Brain microvascular endothelial cell (primary cell): Measurements from ENCODE around the gene APEX1.

ENCODE experiments used
- DNase-seq: peaks from one replicate; pipeline ENCODE4 v3.0.0-alpha.2; 2020
- H3K27ac ChIP-seq: fragments of 250-450 bp; sonication (Bioruptor Pico); 2 replicates; pipeline ENCODE4 v1.5.1; 2020; ENCODE audit warnings: mild to moderate bottlenecking, moderate library complexity
- H3K27me3 ChIP-seq: fragments of 250-450 bp; sonication (Bioruptor Pico); replicated peaks from 2 replicates; pipeline ENCODE4 v1.5.1; 2020; ENCODE audit warnings: mild to moderate bottlenecking
- H3K36me3 ChIP-seq: fragments of 250-450 bp; sonication (Bioruptor Pico); replicated peaks from 2 replicates; pipeline ENCODE4 v1.5.1; 2020; ENCODE audit warnings: mild to moderate bottlenecking
- H3K4me3 ChIP-seq: 2 replicates; pipeline ENCODE4 v1.5.1; 2011; ENCODE audit warnings: low read depth, mild to moderate bottlenecking, control low read depth, low read length, moderate library complexity
- in situ Hi-C: cut with HindIII; loops from 2 replicates; pipeline ENCODE4 v1.10.0; 2017; ENCODE audit warnings: low sequenced_read_pairs, low pct_ligation_motif_present
- TF ChIP-seq, protein P1 (sequence below): IDR thresholded peaks from 2 replicates; pipeline ENCODE4 v1.5.1; 2011; ENCODE audit warnings: low read depth, mild to moderate bottlenecking, moderate library complexity, low read length, control low read depth, inconsistent platforms; ENCODE audit errors: missing control alignments

The APEX1 gene

DNA sequence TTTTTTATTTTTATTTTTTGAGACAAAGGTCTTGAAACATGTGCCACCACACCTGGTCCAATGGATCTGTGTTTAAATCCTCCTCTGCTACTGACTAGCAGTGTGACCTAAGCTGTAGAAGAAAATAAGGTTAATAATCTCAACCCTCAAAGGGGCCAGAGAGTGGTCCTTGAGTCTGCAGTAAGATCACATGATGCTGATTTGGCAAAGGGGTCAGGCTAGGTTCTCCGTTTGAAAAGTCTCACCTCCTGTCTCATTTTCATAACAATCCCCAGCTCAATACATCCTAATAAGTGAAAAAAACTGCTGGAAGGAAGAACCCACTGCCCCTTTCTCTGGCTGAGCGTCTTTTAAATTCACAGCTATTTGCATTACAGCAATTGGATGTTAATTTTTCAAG is 33.8 kb upstream of the APEX1 start:
- H3K4me3 ChIP-seq: no peak overlapping the region
- H3K27me3 ChIP-seq: no peaks in the 10 kb centered on the region
- no peak for DNase-seq
- no peaks in the 10 kb centered on the region for H3K36me3 ChIP-seq
- in situ Hi-C loops: no loop called here
- H3K27ac ChIP-seq: no peak overlapping the region
- TF ChIP-seq, protein P1, sequence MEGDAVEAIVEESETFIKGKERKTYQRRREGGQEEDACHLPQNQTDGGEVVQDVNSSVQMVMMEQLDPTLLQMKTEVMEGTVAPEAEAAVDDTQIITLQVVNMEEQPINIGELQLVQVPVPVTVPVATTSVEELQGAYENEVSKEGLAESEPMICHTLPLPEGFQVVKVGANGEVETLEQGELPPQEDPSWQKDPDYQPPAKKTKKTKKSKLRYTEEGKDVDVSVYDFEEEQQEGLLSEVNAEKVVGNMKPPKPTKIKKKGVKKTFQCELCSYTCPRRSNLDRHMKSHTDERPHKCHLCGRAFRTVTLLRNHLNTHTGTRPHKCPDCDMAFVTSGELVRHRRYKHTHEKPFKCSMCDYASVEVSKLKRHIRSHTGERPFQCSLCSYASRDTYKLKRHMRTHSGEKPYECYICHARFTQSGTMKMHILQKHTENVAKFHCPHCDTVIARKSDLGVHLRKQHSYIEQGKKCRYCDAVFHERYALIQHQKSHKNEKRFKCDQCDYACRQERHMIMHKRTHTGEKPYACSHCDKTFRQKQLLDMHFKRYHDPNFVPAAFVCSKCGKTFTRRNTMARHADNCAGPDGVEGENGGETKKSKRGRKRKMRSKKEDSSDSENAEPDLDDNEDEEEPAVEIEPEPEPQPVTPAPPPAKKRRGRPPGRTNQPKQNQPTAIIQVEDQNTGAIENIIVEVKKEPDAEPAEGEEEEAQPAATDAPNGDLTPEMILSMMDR: no peak

DNA sequence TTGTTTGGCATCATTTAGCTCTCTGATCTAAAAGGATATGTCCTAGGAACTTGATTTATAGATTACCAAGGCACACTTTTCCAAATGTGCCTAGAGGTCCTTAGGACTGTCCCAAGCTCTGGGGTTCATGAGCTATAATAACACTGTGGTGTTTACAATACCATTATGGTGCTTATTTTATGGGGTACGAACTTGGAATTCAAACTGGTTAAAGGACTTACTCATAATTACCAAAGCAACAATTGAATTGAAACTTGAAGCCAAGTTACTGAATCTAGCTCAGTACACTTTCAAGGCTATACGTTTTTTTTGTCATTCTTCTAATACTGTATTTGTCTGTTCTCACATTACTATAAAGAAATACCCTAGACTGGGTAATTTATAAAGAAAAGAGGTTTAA is 32.1 kb upstream of the APEX1 start:
- DNase-seq: no peak
- TF ChIP-seq, protein P1: no peak
- Histone ChIP-seq H3K27ac (no peak overlapping the region), H3K36me3 (no peaks in the 10 kb centered on the region), H3K27me3 (no peaks in the 10 kb centered on the region), H3K4me3 (no peak overlapping the region)
- in situ Hi-C loops: no loop called here

DNA sequence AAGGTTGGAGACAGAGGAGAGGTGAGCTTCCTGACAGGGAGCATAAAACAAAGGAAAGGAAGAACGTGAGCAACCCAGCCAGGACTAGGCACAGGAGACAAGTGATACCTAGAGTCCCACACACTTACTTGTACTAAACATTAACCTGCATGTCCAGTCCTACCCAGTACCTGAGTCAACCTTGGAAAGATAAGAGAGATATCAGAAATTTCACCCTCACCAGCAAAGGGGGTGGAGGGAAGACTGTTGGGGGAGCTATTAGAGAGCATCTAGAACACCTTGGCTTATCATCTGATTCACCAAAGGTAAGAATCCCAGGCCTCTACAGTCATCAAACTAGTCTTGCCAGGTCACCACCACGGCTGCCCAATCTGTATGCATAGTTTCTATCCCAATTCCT is 30.2 kb upstream of the APEX1 start:
- Histone ChIP-seq H3K27me3 (no peaks in the 10 kb centered on the region), H3K4me3 (no peak overlapping the region), H3K36me3 (no peaks in the 10 kb centered on the region), H3K27ac (no peak overlapping the region)
- TF ChIP-seq, protein P1: no peak
- in situ Hi-C loops: no loop called here
- no peak for DNase-seq

DNA sequence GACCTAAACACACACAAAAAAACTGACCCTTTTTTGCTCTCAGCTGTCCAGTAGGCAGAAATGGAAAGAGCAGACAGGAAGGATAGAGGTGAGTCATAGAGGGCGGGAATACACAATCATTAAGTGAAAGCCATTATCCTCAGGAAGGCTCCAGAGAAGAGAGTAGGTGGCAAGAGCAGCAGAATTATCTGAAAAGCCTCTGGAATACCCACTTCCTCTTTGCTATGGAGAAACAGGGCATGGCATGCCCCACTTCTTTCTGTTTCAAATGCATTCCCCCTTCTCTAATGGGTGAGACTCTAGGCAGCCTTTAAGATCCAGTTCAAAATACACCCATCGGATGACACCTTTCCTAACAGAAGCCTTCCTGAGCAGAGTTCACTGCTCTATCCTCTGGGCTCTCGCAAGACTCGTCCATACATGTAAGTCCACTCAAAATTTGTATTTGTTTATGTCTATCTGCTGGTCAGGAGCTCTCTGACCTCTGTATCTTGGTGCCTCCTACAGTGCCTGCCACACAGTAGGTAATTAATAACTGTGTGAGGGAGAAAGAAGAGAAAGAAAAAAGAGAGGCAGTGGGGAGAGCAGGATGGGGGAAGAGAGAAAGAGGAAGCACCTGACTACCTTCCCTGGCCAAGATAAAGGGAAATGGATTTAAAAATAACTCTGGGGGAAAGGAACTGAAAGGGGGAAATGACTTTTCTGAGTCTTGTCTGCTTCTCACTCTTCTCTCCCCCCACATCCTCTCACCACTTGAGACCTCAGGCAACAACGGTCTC is 27.6 kb upstream of the APEX1 start:
- peak; percentile 40 for DNase-seq
- Histone ChIP-seq H3K4me3 (no peak overlapping the region), H3K27ac (no peak overlapping the region), H3K27me3 (no peaks in the 10 kb centered on the region), H3K36me3 (no peaks in the 10 kb centered on the region)
- in situ Hi-C loops: no loop called here
- TF ChIP-seq, protein P1: no peak

DNA sequence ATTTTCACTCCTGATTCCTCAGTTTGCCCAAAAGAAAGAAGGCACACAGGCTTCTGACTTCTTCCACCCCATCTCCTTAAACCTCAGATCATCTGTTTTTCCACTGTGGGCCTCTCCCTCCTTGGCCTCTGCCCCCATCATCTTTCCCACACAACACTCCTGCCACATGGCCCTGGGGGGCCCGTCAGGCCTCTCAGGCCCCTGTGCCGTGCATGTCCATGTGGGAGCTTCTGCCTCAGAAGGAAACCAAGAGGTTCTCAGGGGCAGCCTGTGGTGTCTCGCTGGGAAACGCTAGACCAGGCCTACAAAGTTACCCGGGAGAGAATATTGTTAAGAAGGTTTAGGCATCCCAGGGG is 27.0 kb upstream of the APEX1 start:
- Histone ChIP-seq H3K27ac (no peak overlapping the region), H3K4me3 (no peak overlapping the region), H3K27me3 (no peaks in the 10 kb centered on the region), H3K36me3 (no peaks in the 10 kb centered on the region)
- in situ Hi-C loops: no loop called here
- TF ChIP-seq, protein P1: no peak
- no peak for DNase-seq

DNA sequence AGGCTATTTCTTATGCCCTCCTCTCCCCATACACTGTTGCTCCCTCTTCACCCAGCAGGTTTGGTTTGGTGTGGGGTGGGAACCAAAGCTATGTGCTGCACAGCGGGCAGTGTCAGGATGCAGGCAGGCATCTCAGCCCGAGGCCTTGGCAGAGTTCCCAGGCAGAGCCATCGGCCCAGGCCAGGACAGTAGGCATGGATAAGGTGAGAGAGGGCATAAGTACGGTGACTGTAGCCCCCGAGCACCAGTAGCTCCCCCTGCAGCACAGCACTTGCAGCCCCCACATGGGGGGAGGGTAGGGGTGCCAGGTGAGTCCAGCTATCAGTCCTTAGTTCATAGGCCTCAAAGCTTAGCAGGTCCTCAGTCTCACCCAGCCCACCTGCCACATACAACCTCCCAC is 26.2 kb upstream of the APEX1 start:
- DNase-seq: no peak
- Histone ChIP-seq H3K4me3 (no peak overlapping the region), H3K36me3 (no peaks in the 10 kb centered on the region), H3K27ac (no peak overlapping the region), H3K27me3 (no peaks in the 10 kb centered on the region)
- TF ChIP-seq, protein P1: no peak
- in situ Hi-C loops: no loop called here
